NCI-H226 (cell line): ENCODE measurements around the gene MN1.
A peak's percentile ranks its signal among the peaks of the same experiment; 100 is the strongest.

Experiments used
- DNase-seq: peaks from one replicate; pipeline ENCODE4 v3.0.0-alpha.2; 2015

Gene MN1

GRCh38 chr22:27801616-27802345 lies at the start of gene MN1:
MN1 (minus strand) TSS chr22:27801756; CDS start chr22:27800543, 1,213 bp downstream.
- peak; percentile 22 for DNase-seq

- no peak for DNase-seq
Measured at GRCh38 chr22:27850000-27850521, 48.5 kb upstream of the MN1 start.

GRCh38 chr22:27848005-27848404 lies 46.4 kb upstream of the MN1 start:
- no peak for DNase-seq

GRCh38 chr22:27846910-27847309 lies 45.4 kb upstream of the MN1 start:
- no peak for DNase-seq

- no peak for DNase-seq
Measured at GRCh38 chr22:27846248-27846757, 44.7 kb upstream of the MN1 start.

GRCh38 chr22:27845644-27846043 lies 44.1 kb upstream of the MN1 start:
- DNase-seq, result no peak

- no peak for DNase-seq
Measured at GRCh38 chr22:27844656-27845591, 43.4 kb upstream of the MN1 start.

GRCh38 chr22:27844256-27844655 lies 42.7 kb upstream of the MN1 start:
- no peak for DNase-seq

- no peak for DNase-seq
Measured at GRCh38 chr22:27843441-27843840, 41.9 kb upstream of the MN1 start.

GRCh38 chr22:27842669-27843431 lies 41.3 kb upstream of the MN1 start:
- no peak for DNase-seq

GRCh38 chr22:27842201-27842600 lies 40.6 kb upstream of the MN1 start:
- DNase-seq, result no peak

- no peak for DNase-seq
Measured at GRCh38 chr22:27840436-27840835, 38.9 kb upstream of the MN1 start.

- no peak for DNase-seq
Measured at GRCh38 chr22:27839057-27839660, 37.6 kb upstream of the MN1 start.

- DNase-seq, result no peak
Measured at GRCh38 chr22:27836181-27836580, 34.6 kb upstream of the MN1 start.

- no peak for DNase-seq
Measured at GRCh38 chr22:27835446-27835845, 33.9 kb upstream of the MN1 start.

- no peak for DNase-seq
Measured at GRCh38 chr22:27834364-27835185, 33.0 kb upstream of the MN1 start.

GRCh38 chr22:27833803-27834202 lies 32.2 kb upstream of the MN1 start:
- DNase-seq, result no peak

- DNase-seq, result no peak
Measured at GRCh38 chr22:27832606-27833005, 31.1 kb upstream of the MN1 start.

GRCh38 chr22:27829620-27830019 lies 28.1 kb upstream of the MN1 start:
- DNase-seq, result no peak

- no peak for DNase-seq
Measured at GRCh38 chr22:27827604-27828587, 26.3 kb upstream of the MN1 start.
